SK-N-SH (cell line): ENCODE results near the gene STAG3.

Source experiments
- GABPA ChIP-seq: IDR thresholded peaks from 2 replicates; pipeline ENCODE4 v1.4.0; 2012; ENCODE audit warnings: low read depth, mild to moderate bottlenecking
- NRF1 ChIP-seq: IDR thresholded peaks from 2 replicates; pipeline ENCODE4 v1.6.1; 2012; ENCODE audit warnings: low read depth, mild to moderate bottlenecking, low read length
- TF ChIP-seq, protein P1 (sequence below): fragments of 200-600 bp; sonication (generic); IDR thresholded peaks from 2 replicates; pipeline ENCODE4 v1.6.1; 2017; ENCODE audit warnings: antibody characterized with exemption, mild to moderate bottlenecking, moderate library complexity
- TF ChIP-seq, protein P2 (sequence below): IDR thresholded peaks from 2 replicates; pipeline ENCODE4; 2012

DNA sequence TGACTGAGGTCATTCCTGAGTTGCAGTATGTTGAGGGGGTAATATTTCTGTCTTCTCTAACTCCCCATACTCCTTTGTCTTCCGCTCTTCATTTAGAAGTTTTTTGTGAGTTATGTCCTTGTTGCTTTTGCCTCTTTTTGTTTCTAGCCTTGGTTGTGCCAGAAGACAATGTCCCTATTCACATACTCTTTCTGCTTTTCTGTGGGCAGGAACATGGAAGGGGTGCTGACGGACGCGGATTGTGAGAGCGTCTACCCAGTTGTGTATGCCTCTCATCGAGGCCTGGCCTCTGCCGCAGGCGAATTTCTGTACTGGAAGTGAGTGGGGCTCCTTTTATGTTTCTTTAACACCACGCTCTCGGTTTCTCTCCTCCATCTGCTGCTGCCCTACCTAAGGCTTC lies 20.5 kb downstream of the STAG3 start:
- TF ChIP-seq NRF1 (no peak), GABPA (no peak)
- TF ChIP-seq, protein P1, sequence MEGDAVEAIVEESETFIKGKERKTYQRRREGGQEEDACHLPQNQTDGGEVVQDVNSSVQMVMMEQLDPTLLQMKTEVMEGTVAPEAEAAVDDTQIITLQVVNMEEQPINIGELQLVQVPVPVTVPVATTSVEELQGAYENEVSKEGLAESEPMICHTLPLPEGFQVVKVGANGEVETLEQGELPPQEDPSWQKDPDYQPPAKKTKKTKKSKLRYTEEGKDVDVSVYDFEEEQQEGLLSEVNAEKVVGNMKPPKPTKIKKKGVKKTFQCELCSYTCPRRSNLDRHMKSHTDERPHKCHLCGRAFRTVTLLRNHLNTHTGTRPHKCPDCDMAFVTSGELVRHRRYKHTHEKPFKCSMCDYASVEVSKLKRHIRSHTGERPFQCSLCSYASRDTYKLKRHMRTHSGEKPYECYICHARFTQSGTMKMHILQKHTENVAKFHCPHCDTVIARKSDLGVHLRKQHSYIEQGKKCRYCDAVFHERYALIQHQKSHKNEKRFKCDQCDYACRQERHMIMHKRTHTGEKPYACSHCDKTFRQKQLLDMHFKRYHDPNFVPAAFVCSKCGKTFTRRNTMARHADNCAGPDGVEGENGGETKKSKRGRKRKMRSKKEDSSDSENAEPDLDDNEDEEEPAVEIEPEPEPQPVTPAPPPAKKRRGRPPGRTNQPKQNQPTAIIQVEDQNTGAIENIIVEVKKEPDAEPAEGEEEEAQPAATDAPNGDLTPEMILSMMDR, result no peak
- TF ChIP-seq, protein P2, sequence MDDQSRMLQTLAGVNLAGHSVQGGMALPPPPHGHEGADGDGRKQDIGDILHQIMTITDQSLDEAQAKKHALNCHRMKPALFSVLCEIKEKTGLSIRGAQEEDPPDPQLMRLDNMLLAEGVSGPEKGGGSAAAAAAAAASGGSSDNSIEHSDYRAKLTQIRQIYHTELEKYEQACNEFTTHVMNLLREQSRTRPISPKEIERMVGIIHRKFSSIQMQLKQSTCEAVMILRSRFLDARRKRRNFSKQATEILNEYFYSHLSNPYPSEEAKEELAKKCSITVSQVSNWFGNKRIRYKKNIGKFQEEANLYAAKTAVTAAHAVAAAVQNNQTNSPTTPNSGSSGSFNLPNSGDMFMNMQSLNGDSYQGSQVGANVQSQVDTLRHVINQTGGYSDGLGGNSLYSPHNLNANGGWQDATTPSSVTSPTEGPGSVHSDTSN, result no peak
